ENCODE measurements around the gene KCNA2. TPM values are rescaled to one million over a fixed set of nuclear protein-coding genes. Genes with fewer than 3 reads are reported as not detected.

KCNA2 gene
- 0.01 to 0.06 TPM (median 0.03 TPM) in 4 of 5 replicates, not detected in the other for total RNA-seq (2022; extraction: Qiagen RNA extraction; ENCODE audit: low read depth)

DNA sequence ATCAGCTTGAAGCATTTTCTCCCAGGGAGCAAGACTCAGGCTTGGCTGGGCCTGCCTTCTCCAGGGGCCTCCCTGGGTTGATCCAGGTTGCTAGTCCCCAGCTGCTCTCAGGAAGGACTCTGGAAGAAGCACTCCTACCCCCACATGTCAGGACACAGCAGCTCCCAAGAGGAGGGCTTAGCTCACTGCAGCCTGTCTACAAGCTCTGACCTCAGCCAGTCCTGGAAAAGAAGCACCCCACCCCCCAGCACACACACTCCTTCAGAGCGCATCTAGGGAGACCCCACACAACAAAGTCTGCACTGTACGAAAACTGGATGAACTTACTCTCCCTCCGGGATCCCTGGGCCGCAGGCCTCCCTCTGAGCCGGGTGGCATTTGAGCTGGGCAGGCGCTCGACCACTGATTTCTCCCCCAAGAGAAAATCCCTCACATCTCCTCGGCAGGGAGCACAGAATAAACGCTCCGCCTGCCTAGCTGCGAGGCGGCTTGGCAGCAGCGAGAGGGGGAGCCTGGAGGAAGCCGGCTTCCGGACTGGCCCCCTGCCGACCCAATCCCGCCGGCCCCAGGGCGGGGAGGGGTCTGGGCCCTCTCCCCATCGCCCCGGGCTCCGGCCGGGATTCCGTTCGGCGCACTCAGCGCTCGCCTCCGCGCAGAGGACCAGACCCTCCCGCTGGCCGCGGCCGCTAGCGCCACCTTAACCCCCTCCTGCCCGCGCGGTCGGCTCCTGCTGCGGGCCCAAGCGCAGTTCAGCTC is at the start of gene KCNA2:
TSS of gene KCNA2 (minus strand) at position 458 of the 756 bp plus-strand sequence. CDS start 1,576 bp downstream, outside the sequence.

Other genes starting within 250 kb of the KCNA2 start
- 30.9 to 43.6 TPM (median 40.3 TPM) in 5 replicates for gene SLC16A4, start 215.3 kb downstream of the KCNA2 start, total RNA-seq (2022; extraction: Qiagen RNA extraction; ENCODE audit: low read depth)
- gene LAMTOR5, start 198.7 kb downstream of the KCNA2 start, total RNA-seq (2022; extraction: Qiagen RNA extraction; ENCODE audit: low read depth), result 167 to 196 TPM (median 186 TPM) in 5 replicates
- gene PROK1, start 155.2 kb downstream of the KCNA2 start, total RNA-seq (2022; extraction: Qiagen RNA extraction; ENCODE audit: low read depth), result not detected in 5 replicates
- not detected in 5 replicates for gene KCNA10, start 87.2 kb downstream of the KCNA2 start, total RNA-seq (2022; extraction: Qiagen RNA extraction; ENCODE audit: low read depth)
- not detected in 5 replicates for gene KCNA3, start 68.6 kb upstream of the KCNA2 start, total RNA-seq (2022; extraction: Qiagen RNA extraction; ENCODE audit: low read depth)

All from A549 treated with DMSO at 1 μM for 4 hours (cell line).